RWPE2 (cell line): Measurements from ENCODE around the gene PPM1H.

Experiments used
- ATAC-seq: fragments of 200-7000 bp; cut with Tn5 transposase; 3 replicates; pipeline ENCODE4 v1.9.1; 2021; ENCODE audit warnings: low read depth
- DNase-seq: peaks from one replicate; pipeline ENCODE4 v3.0.0-alpha.2; 2020; ENCODE audit warnings: low spot score
- H3K27ac ChIP-seq: fragments of 450-650 bp; 2 replicates; pipeline ENCODE4 v1.5.1; 2017; ENCODE audit warnings: mild to moderate bottlenecking; ENCODE audit not compliant: poor library complexity, severe bottlenecking
- H3K27me3 ChIP-seq: fragments of 250-450 bp; sonication (Bioruptor Pico); 2 replicates; pipeline ENCODE4 v1.5.1; 2021; ENCODE audit warnings: mild to moderate bottlenecking, moderate library complexity; ENCODE audit not compliant: insufficient read depth, poor library complexity, severe bottlenecking
- H3K36me3 ChIP-seq: fragments of 250-450 bp; sonication (Bioruptor Pico); 2 replicates; pipeline ENCODE4 v1.5.1; 2020; ENCODE audit warnings: low read depth, mild to moderate bottlenecking, moderate library complexity
- H3K4me1 ChIP-seq: fragments of 250-450 bp; sonication (Bioruptor Pico); 2 replicates; pipeline ENCODE4 v1.5.1; 2021; ENCODE audit warnings: mild to moderate bottlenecking, moderate library complexity; ENCODE audit not compliant: insufficient read depth, poor library complexity, severe bottlenecking
- H3K4me3 ChIP-seq: fragments of 250-450 bp; sonication (Bioruptor Pico); 2 replicates; pipeline ENCODE4 v1.5.1; 2021; ENCODE audit warnings: mild to moderate bottlenecking, moderate library complexity; ENCODE audit not compliant: severe bottlenecking
- H3K9me3 ChIP-seq: fragments of 250-450 bp; sonication (Bioruptor Pico); 2 replicates; pipeline ENCODE4 v1.5.1; 2021; ENCODE audit warnings: mild to moderate bottlenecking, moderate library complexity; ENCODE audit not compliant: severe bottlenecking
- TF ChIP-seq, protein P1 (sequence below): fragments of 450-650 bp; IDR thresholded peaks from one replicate; pipeline ENCODE4 v1.5.1; 2017; ENCODE audit warnings: mild to moderate bottlenecking, moderate library complexity; ENCODE audit not compliant: poor library complexity, severe bottlenecking

PPM1H gene

DNA sequence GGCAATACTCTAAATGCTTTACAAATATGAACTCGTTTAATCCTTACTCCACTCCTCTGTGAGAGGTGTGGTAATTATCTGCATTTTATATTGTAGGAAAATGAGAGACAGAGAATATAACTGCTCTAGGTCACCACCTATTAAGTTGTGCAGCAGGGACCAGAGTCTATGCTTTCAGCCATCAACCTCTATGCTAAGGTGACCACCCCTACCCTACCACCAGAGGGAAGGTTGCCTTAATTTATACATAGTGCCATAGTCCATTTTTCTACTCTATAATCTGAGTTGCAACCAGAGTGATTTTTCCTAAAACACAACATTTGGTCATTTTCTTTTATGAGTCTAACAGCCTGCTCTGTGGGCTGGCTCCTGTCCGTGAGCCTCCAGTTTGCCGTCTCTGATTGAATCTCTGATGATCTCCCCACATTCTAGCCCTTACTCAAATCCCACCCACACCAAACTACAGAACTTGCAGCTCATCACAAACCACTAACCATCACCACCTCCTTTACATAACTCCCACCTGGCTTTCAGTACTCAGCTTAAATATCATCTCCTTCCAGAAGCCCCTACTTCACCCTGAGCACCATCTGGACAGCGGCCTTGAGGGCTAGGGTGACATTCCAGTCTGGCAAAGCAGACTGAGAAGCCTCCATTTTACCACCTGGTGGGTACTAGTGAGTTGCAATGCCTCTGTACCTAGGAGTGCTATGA is 126.6 kb downstream of the PPM1H start:
- DNase-seq (no peak), ATAC-seq (no peak)
- H3K4me1 ChIP-seq: no peaks in the 10 kb centered on the region
- H3K27me3 ChIP-seq: no peaks in the 10 kb centered on the region
- TF ChIP-seq, protein P1, sequence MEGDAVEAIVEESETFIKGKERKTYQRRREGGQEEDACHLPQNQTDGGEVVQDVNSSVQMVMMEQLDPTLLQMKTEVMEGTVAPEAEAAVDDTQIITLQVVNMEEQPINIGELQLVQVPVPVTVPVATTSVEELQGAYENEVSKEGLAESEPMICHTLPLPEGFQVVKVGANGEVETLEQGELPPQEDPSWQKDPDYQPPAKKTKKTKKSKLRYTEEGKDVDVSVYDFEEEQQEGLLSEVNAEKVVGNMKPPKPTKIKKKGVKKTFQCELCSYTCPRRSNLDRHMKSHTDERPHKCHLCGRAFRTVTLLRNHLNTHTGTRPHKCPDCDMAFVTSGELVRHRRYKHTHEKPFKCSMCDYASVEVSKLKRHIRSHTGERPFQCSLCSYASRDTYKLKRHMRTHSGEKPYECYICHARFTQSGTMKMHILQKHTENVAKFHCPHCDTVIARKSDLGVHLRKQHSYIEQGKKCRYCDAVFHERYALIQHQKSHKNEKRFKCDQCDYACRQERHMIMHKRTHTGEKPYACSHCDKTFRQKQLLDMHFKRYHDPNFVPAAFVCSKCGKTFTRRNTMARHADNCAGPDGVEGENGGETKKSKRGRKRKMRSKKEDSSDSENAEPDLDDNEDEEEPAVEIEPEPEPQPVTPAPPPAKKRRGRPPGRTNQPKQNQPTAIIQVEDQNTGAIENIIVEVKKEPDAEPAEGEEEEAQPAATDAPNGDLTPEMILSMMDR: no peak
- H3K9me3 ChIP-seq: no peaks in the 10 kb centered on the region
- H3K27ac ChIP-seq: no peak overlapping the region
- H3K4me3 ChIP-seq: no peak overlapping the region
- H3K36me3 ChIP-seq: no peaks in the 10 kb centered on the region

DNA sequence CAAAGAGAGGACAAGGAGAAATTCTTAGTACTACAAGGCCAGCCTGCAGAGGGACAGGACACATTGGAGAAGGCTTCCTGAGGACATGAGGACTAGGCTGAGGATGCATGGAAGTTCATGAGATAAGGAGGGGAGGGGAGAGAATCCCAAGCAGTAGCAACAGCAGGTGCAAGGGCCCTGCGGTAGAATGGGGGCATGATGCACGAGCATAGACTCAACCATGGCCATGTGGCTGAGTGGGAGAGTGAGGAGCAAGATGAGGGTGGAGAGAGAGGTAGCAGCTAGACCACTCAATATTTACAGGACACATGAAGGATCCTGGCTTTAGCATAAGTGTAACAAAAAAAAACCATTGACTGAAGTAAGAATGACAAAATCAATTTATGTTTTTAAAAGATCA is 128.1 kb downstream of the PPM1H start:
- Histone ChIP-seq H3K4me1 (no peaks in the 10 kb centered on the region), H3K27ac (no peak overlapping the region), H3K4me3 (no peak overlapping the region), H3K9me3 (no peaks in the 10 kb centered on the region), H3K27me3 (no peaks in the 10 kb centered on the region), H3K36me3 (no peaks in the 10 kb centered on the region)
- DNase-seq (no peak), ATAC-seq (no peak)
- TF ChIP-seq, protein P1: no peak

DNA sequence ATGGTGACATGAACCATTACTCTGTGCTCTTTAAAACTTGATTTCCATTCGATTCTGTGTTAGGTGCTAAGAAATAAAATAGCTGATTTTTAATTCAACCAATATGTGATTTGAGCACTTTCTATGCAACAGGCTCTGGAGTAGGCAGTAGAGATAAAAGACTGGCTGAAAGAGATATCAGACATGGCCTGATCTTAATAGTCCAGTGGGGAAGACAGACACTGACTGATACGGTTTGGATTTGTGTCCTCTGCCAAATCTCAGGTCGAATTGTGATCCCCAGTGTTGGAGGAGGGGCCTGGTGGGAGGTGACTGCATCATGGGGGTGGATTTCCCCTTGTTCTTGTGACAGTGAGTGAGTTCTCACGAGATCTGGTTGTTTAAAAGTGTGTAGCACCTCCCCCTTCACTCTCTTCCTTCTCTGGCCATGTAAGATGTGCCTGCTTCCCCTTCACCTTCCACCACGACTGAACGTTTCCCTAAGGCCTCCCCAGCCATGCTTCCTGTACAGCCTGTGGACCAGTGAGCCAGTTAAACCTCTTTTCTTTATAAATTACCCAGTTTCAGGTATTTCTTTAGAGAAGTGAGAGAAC is 128.6 kb downstream of the PPM1H start:
- ATAC-seq: no peak
- H3K9me3 ChIP-seq: no peaks in the 10 kb centered on the region
- no peaks in the 10 kb centered on the region for H3K27me3 ChIP-seq

DNA sequence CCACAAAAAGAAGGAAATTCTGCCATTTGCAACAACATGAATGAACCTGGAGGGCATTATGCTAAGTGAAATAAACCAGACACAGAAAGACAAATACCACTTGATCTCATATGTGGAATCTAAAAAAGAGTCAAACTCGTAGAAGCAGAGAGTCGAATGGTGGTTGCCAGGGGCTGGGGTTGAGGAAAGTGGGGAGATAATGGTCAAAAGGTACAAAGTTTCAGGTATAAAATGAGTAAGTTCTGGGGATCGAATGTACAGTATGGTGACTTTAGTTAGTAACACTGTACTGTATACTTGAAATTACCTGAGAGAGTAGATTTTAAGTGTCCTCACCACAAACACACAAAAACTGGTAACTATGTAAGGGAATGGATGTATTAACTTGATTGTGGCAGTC is 129.4 kb downstream of the PPM1H start:
- Histone ChIP-seq H3K27me3 (no peaks in the 10 kb centered on the region), H3K36me3 (no peaks in the 10 kb centered on the region), H3K4me3 (no peak overlapping the region), H3K9me3 (no peaks in the 10 kb centered on the region), H3K4me1 (no peaks in the 10 kb centered on the region), H3K27ac (no peak overlapping the region)
- TF ChIP-seq, protein P1: no peak
- DNase-seq (no peak), ATAC-seq (no peak)

More for the DNA sequence above, 128.6 kb downstream of the PPM1H start:
- DNase-seq: no peak
- Histone ChIP-seq H3K4me3 (no peak overlapping the region), H3K36me3 (no peaks in the 10 kb centered on the region), H3K27ac (no peak overlapping the region), H3K4me1 (no peaks in the 10 kb centered on the region)
- TF ChIP-seq, protein P1: no peak

DNA sequence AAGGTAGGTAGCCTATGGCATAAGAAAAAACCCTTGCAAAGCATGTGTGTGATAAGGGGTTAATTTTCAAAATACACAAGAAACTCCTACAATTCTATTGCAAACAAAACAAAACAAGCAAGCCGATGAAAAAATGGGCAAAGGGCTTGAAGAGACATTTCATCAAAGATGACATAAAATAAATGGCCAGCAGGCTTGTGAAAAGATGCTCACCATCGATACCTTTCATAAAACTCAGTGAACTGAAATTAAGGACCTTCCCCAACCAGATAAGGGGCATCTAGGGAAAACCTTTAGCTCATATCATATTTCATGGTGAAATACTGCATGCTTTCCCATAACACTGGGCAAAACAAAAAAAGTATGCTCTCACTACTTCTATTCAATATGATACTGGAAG is 131.2 kb downstream of the PPM1H start:
- TF ChIP-seq, protein P1: no peak
- Histone ChIP-seq H3K4me3 (no peak overlapping the region), H3K9me3 (no peaks in the 10 kb centered on the region), H3K27me3 (no peaks in the 10 kb centered on the region), H3K36me3 (no peaks in the 10 kb centered on the region), H3K4me1 (peaks cover 6% of the 10 kb centered on the region), H3K27ac (no peak overlapping the region)
- DNase-seq (no peak), ATAC-seq (no peak)
